Measurements from ENCODE around the gene ISLR2.

The ISLR2 gene

GRCh38 chr15:74172701-74173379 is 42.5 kb downstream of the ISLR2 start:
- TF ChIP-seq CTCF (conservative IDR thresholded peaks at IDR 0.05; ENCODE audit: low read depth, low read length), result peak; percentile 24
- no peak overlapping the region for H3K4me3 ChIP-seq (ENCODE audit: low read depth, low read length)
- peak; percentile 89 for DNase-seq (ENCODE audit: low read depth)

GRCh38 chr15:74173380-74174218 is 43.2 kb downstream of the ISLR2 start, which contains the start of gene ISLR:
Gene ISLR (plus strand): TSS chr15:74173710. CDS start chr15:74174859, 1,149 bp downstream.
- H3K4me3 ChIP-seq (ENCODE audit: low read depth, low read length), result peak within 1 kb of the TSS; percentile 46

DNA sequence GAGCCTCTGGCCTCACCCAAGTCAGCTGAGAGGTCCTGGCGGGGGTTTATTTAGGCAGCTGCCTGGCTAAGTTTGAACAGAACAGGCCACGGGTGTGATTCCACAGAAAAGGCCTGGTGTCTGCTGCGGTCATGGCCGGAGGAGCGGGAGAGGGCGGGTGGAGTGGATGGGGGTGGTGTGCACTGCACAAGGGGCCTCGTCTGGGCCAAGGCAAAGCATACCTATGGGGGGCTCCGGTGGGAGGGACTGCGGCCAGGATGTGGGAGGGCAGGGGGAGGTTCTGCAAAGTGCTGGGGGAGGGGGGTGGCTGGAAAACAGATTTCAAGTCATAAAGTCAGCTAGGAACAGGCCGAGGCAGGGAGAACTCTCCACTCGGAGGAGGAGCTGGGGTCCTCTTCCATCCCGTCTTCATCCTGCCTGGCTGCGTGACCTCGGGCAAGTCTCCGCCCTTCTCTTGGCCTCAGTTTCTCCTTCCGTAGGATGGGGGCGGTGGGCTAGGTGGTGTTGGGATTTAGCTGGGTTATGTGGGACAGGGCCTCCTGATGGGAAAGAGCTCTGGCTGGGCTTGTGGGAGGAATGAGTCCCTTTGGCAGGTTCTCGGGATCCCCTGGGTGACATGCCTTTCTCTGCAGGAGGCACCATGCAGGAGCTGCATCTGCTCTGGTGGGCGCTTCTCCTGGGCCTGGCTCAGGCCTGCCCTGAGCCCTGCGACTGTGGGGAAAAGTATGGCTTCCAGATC is 44.0 kb downstream of the ISLR2 start:
- peak; percentile 77 for DNase-seq (ENCODE audit: low read depth)
- peak overlapping the region; percentile 46 for H3K4me3 ChIP-seq (ENCODE audit: low read depth, low read length)
- no peak for TF ChIP-seq CTCF (conservative IDR thresholded peaks at IDR 0.05; ENCODE audit: low read depth, low read length)

More at GRCh38 chr15:74173380-74174218, 43.2 kb downstream of the ISLR2 start, which contains the start of gene ISLR:
- TF ChIP-seq CTCF (conservative IDR thresholded peaks at IDR 0.05; ENCODE audit: low read depth, low read length), result no peak
- DNase-seq (ENCODE audit: low read depth), result peak; percentile 75

DNA sequence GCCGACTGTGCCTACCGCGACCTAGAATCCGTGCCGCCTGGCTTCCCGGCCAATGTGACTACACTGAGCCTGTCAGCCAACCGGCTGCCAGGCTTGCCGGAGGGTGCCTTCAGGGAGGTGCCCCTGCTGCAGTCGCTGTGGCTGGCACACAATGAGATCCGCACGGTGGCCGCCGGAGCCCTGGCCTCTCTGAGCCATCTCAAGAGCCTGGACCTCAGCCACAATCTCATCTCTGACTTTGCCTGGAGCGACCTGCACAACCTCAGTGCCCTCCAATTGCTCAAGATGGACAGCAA is 44.5 kb downstream of the ISLR2 start:
- DNase-seq (ENCODE audit: low read depth), result no peak
- peak overlapping the region; percentile 46 for H3K4me3 ChIP-seq (ENCODE audit: low read depth, low read length)

DNA sequence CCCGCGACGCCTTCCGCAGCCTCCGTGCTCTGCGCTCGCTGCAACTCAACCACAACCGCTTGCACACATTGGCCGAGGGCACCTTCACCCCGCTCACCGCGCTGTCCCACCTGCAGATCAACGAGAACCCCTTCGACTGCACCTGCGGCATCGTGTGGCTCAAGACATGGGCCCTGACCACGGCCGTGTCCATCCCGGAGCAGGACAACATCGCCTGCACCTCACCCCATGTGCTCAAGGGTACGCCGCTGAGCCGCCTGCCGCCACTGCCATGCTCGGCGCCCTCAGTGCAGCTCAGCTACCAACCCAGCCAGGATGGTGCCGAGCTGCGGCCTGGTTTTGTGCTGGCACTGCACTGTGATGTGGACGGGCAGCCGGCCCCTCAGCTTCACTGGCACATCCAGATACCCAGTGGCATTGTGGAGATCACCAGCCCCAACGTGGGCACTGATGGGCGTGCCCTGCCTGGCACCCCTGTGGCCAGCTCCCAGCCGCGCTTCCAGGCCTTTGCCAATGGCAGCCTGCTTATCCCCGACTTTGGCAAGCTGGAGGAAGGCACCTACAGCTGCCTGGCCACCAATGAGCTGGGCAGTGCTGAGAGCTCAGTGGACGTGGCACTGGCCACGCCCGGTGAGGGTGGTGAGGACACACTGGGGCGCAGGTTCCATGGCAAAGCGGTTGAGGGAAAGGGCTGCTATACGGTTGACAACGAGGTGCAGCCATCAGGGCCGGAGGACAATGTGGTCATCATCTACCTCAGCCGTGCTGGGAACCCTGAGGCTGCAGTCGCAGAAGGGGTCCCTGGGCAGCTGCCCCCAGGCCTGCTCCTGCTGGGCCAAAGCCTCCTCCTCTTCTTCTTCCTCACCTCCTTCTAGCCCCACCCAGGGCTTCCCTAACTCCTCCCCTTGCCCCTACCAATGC is 45.1 kb downstream of the ISLR2 start:
- H3K4me3 ChIP-seq (ENCODE audit: low read depth, low read length), result peak overlapping the region; percentile 46
- TF ChIP-seq CTCF (conservative IDR thresholded peaks at IDR 0.05; ENCODE audit: low read depth, low read length), result no peak
- DNase-seq (ENCODE audit: low read depth), result no peak

More for the DNA sequence above, 44.5 kb downstream of the ISLR2 start:
- TF ChIP-seq CTCF (conservative IDR thresholded peaks at IDR 0.05; ENCODE audit: low read depth, low read length), result no peak
